NCI-H748 treated with DMSO at 0.1 percent for 48 hours (cell line): ENCODE measurements around the gene PSORS1C2.
"Not testable (repeated sequence)": the region's sequence is repeated elsewhere in the genome, so short reads cannot be mapped to it uniquely, and the experiment has no call there.

Experiments used
- DNase-seq: peaks from one replicate; lab custom pipeline; 2025; lab: John Stamatoyannopoulos, UW

PSORS1C2 gene

GRCh38 chr6:31138982-31139381 lies at the start of gene PSORS1C2:
Gene PSORS1C2 (minus strand): TSS chr6:31139066. CDS start chr6:31139026, 40 bp downstream.
- no peak for DNase-seq

GRCh38 chr6:31187780-31188194 lies 48.9 kb upstream of the PSORS1C2 start:
- DNase-seq, result no peak

- DNase-seq, result no peak
Measured at GRCh38 chr6:31186052-31186734, 47.3 kb upstream of the PSORS1C2 start.

- not testable (repeated sequence) for DNase-seq
Measured at GRCh38 chr6:31185695-31186051, 46.8 kb upstream of the PSORS1C2 start.

GRCh38 chr6:31183859-31184258 lies 45.0 kb upstream of the PSORS1C2 start:
- DNase-seq, result not testable (repeated sequence)

GRCh38 chr6:31183287-31183686 lies 44.4 kb upstream of the PSORS1C2 start:
- DNase-seq, result not testable (repeated sequence)

GRCh38 chr6:31180500-31180899 lies 41.6 kb upstream of the PSORS1C2 start:
- no peak for DNase-seq

GRCh38 chr6:31179896-31180295 lies 41.0 kb upstream of the PSORS1C2 start:
- DNase-seq, result no peak

- no peak for DNase-seq
Measured at GRCh38 chr6:31179042-31179386, 40.1 kb upstream of the PSORS1C2 start.

GRCh38 chr6:31178143-31179041 lies 39.5 kb upstream of the PSORS1C2 start:
- DNase-seq, result no peak

GRCh38 chr6:31175971-31176370 lies 37.1 kb upstream of the PSORS1C2 start:
- DNase-seq, result no peak

GRCh38 chr6:31174378-31174777 lies 35.5 kb upstream of the PSORS1C2 start:
- no peak for DNase-seq

GRCh38 chr6:31173406-31173805 lies 34.5 kb upstream of the PSORS1C2 start:
- DNase-seq, result no peak

- DNase-seq, result no peak
Measured at GRCh38 chr6:31172973-31173384, 34.1 kb upstream of the PSORS1C2 start.

GRCh38 chr6:31171931-31172905 lies 33.4 kb upstream of the PSORS1C2 start:
- no peak for DNase-seq

- no peak for DNase-seq
Measured at GRCh38 chr6:31170987-31171671, 32.3 kb upstream of the PSORS1C2 start.

- no peak for DNase-seq
Measured at GRCh38 chr6:31170600-31170881, 31.7 kb upstream of the PSORS1C2 start, which contains the start of gene POU5F1. Gene POU5F1 (minus strand): TSS chr6:31170682. CDS start chr6:31170620, 62 bp downstream.

GRCh38 chr6:31169858-31170599 lies 31.2 kb upstream of the PSORS1C2 start:
- not testable (repeated sequence) for DNase-seq

- no peak for DNase-seq
Measured at GRCh38 chr6:31169123-31169857, 30.4 kb upstream of the PSORS1C2 start.

GRCh38 chr6:31168606-31169005 lies 29.7 kb upstream of the PSORS1C2 start:
- no peak for DNase-seq
